ENCODE results near the gene KCTD1.
A peak's percentile ranks its signal among the peaks of the same experiment; 100 is the strongest.

The KCTD1 gene

GRCh38 chr18:26458526-26459232 is 89.7 kb downstream of the KCTD1 start:
- Histone ChIP-seq H4K91ac (ENCODE audit: low read depth, low read length, poor library complexity) (no peak overlapping the region), H2BK5ac (ENCODE audit: low read length) (no peak overlapping the region), H3K79me1 (ENCODE audit: low read depth, low read length) (no peaks in the 10 kb centered on the region), H3K4me2 (ENCODE audit: insufficient read depth, low read length, poor library complexity, severe bottlenecking) (no peak overlapping the region), H3K4me3 (ENCODE audit: low read length in 2 of 2) (no peak overlapping the region), H4K8ac (ENCODE audit: low read depth, low read length) (no peak overlapping the region), H3K18ac (ENCODE audit: low read length) (no peak overlapping the region), H3K9ac (ENCODE audit: low read depth, low read length, poor library complexity) (no peak overlapping the region), H2AFZ (ENCODE audit: low read length) (no peak overlapping the region), H2BK15ac (ENCODE audit: low read length) (no peak overlapping the region), H3K27ac (replicated peaks; ENCODE audit: low read length) (no peak overlapping the region), H3K9me3 (replicated peaks in 1 of 2; ENCODE audit: control insufficient read depth in 2 of 2, insufficient read depth in 1 of 2, low read depth in 1 of 2, low read length in 2 of 2) (no peaks in the 10 kb centered on the region), H3K23ac (ENCODE audit: low read depth, low read length, poor library complexity) (no peak overlapping the region), H3K36me3 (replicated peaks in 1 of 2; ENCODE audit: control insufficient read depth in 2 of 2, insufficient read depth in 2 of 2, low read length in 2 of 2) (peaks cover 6 to 83% of the 10 kb centered on the region in 2 donors), H3K4me1 (ENCODE audit: control insufficient read depth in 2 of 2, insufficient read depth in 1 of 2, low read depth in 1 of 2, low read length in 2 of 2) (peaks cover 0 to 3% of the 10 kb centered on the region in 2 donors), H2AK5ac (ENCODE audit: low read depth, low read length) (no peak overlapping the region), H3K14ac (ENCODE audit: low read length) (no peak overlapping the region), H2BK12ac (ENCODE audit: low read length) (no peak overlapping the region), H3K27me3 (ENCODE audit: control insufficient read depth in 3 of 3, insufficient read depth in 3 of 3, low read depth in 1 of 3, low read length in 3 of 3) (no peaks in the 10 kb centered on the region), H3K4ac (ENCODE audit: low read length) (no peak overlapping the region), H2BK120ac (ENCODE audit: low read depth, low read length) (no peak overlapping the region)
- WGBS, 2 donors (ENCODE audit: extremely low coverage in 2 of 2, insufficient read length in 2 of 2, insufficient replicate concordance in 1 of 2), result no CpG with 5 or more reads among the region's 9 CpGs
- no peak for DNase-seq (ENCODE audit: low spot score)

GRCh38 chr18:26457611-26458353 is 90.6 kb downstream of the KCTD1 start:
- H2BK12ac ChIP-seq (ENCODE audit: low read length), result no peak overlapping the region
- H3K4ac ChIP-seq (ENCODE audit: low read length), result no peak overlapping the region
- H3K27me3 ChIP-seq (ENCODE audit: control insufficient read depth in 3 of 3, insufficient read depth in 3 of 3, low read depth in 1 of 3, low read length in 3 of 3), result no peaks in the 10 kb centered on the region
- H3K4me1 ChIP-seq (ENCODE audit: control insufficient read depth in 2 of 2, insufficient read depth in 1 of 2, low read depth in 1 of 2, low read length in 2 of 2), result peaks cover 0 to 3% of the 10 kb centered on the region in 2 donors
- H3K36me3 ChIP-seq (replicated peaks in 1 of 2; ENCODE audit: control insufficient read depth in 2 of 2, insufficient read depth in 2 of 2, low read length in 2 of 2), result peaks cover 6 to 86% of the 10 kb centered on the region in 2 donors
- H3K4me2 ChIP-seq (ENCODE audit: insufficient read depth, low read length, poor library complexity, severe bottlenecking), result no peak overlapping the region
- H3K9me3 ChIP-seq (replicated peaks in 1 of 2; ENCODE audit: control insufficient read depth in 2 of 2, insufficient read depth in 1 of 2, low read depth in 1 of 2, low read length in 2 of 2), result no peaks in the 10 kb centered on the region
- no peak overlapping the region for H2BK5ac ChIP-seq (ENCODE audit: low read length)
- no peak overlapping the region for H3K14ac ChIP-seq (ENCODE audit: low read length)
- no peak overlapping the region for H3K27ac ChIP-seq (replicated peaks; ENCODE audit: low read length)
- no peak overlapping the region for H3K9ac ChIP-seq (ENCODE audit: low read depth, low read length, poor library complexity)
- no peak overlapping the region for H3K18ac ChIP-seq (ENCODE audit: low read length)
- no peak overlapping the region for H2BK120ac ChIP-seq (ENCODE audit: low read depth, low read length)
- H2AK5ac ChIP-seq (ENCODE audit: low read depth, low read length), result no peak overlapping the region
- peak; percentile 33 for DNase-seq (ENCODE audit: low spot score)
- H2AFZ ChIP-seq (ENCODE audit: low read length), result no peak overlapping the region
- no CpG with 5 or more reads among the region's 22 CpGs for WGBS, 2 donors (ENCODE audit: extremely low coverage in 2 of 2, insufficient read length in 2 of 2, insufficient replicate concordance in 1 of 2)
- H2BK15ac ChIP-seq (ENCODE audit: low read length), result no peak overlapping the region
- no peak overlapping the region for H4K91ac ChIP-seq (ENCODE audit: low read depth, low read length, poor library complexity)
- H4K8ac ChIP-seq (ENCODE audit: low read depth, low read length), result no peak overlapping the region
- no peak overlapping the region for H3K4me3 ChIP-seq (ENCODE audit: low read length in 2 of 2)
- H3K79me1 ChIP-seq (ENCODE audit: low read depth, low read length), result no peaks in the 10 kb centered on the region
- no peak overlapping the region for H3K23ac ChIP-seq (ENCODE audit: low read depth, low read length, poor library complexity)

GRCh38 chr18:26457195-26457594 is 91.2 kb downstream of the KCTD1 start:
- H3K9ac ChIP-seq (ENCODE audit: low read depth, low read length, poor library complexity), result no peak overlapping the region
- no peak overlapping the region for H3K4me2 ChIP-seq (ENCODE audit: insufficient read depth, low read length, poor library complexity, severe bottlenecking)
- H2AFZ ChIP-seq (ENCODE audit: low read length), result no peak overlapping the region
- no peak overlapping the region for H3K23ac ChIP-seq (ENCODE audit: low read depth, low read length, poor library complexity)
- H2BK12ac ChIP-seq (ENCODE audit: low read length), result no peak overlapping the region
- no peak overlapping the region for H2BK120ac ChIP-seq (ENCODE audit: low read depth, low read length)
- DNase-seq (ENCODE audit: low spot score), result no peak
- no peak overlapping the region for H3K14ac ChIP-seq (ENCODE audit: low read length)
- H3K4me1 ChIP-seq (ENCODE audit: control insufficient read depth in 2 of 2, insufficient read depth in 1 of 2, low read depth in 1 of 2, low read length in 2 of 2), result peaks cover 0 to 3% of the 10 kb centered on the region in 2 donors
- H3K4me3 ChIP-seq (ENCODE audit: low read length in 2 of 2), result no peak overlapping the region
- peak overlapping the region; percentile 20 for H3K18ac ChIP-seq (ENCODE audit: low read length)
- H3K4ac ChIP-seq (ENCODE audit: low read length), result no peak overlapping the region
- no peaks in the 10 kb centered on the region for H3K9me3 ChIP-seq (replicated peaks in 1 of 2; ENCODE audit: control insufficient read depth in 2 of 2, insufficient read depth in 1 of 2, low read depth in 1 of 2, low read length in 2 of 2)
- H4K8ac ChIP-seq (ENCODE audit: low read depth, low read length), result no peak overlapping the region
- H2AK5ac ChIP-seq (ENCODE audit: low read depth, low read length), result no peak overlapping the region
- no peak overlapping the region for H3K27ac ChIP-seq (replicated peaks; ENCODE audit: low read length)
- H2BK5ac ChIP-seq (ENCODE audit: low read length), result no peak overlapping the region
- no peak overlapping the region for H2BK15ac ChIP-seq (ENCODE audit: low read length)
- no peak overlapping the region for H4K91ac ChIP-seq (ENCODE audit: low read depth, low read length, poor library complexity)
- H3K27me3 ChIP-seq (ENCODE audit: control insufficient read depth in 3 of 3, insufficient read depth in 3 of 3, low read depth in 1 of 3, low read length in 3 of 3), result no peaks in the 10 kb centered on the region
- H3K36me3 ChIP-seq (replicated peaks in 1 of 2; ENCODE audit: control insufficient read depth in 2 of 2, insufficient read depth in 2 of 2, low read length in 2 of 2), result peaks cover 6 to 80% of the 10 kb centered on the region in 2 donors
- H3K79me1 ChIP-seq (ENCODE audit: low read depth, low read length), result no peaks in the 10 kb centered on the region
- no CpG with 5 or more reads among the region's 4 CpGs for WGBS, 2 donors (ENCODE audit: extremely low coverage in 2 of 2, insufficient read length in 2 of 2, insufficient replicate concordance in 1 of 2)

- H3K18ac ChIP-seq (ENCODE audit: low read length), result no peak overlapping the region
- WGBS, 2 donors (ENCODE audit: extremely low coverage in 2 of 2, insufficient read length in 2 of 2, insufficient replicate concordance in 1 of 2), result no CpG with 5 or more reads among the region's 3 CpGs
- DNase-seq (ENCODE audit: low spot score), result no peak
These were observed 92.3 kb downstream of the KCTD1 start for GRCh38 chr18:26456070-26456491.

More at GRCh38 chr18:26456070-26456491, 92.3 kb downstream of the KCTD1 start:
- Histone ChIP-seq H2BK15ac (ENCODE audit: low read length) (no peak overlapping the region), H3K27me3 (ENCODE audit: control insufficient read depth in 3 of 3, insufficient read depth in 3 of 3, low read depth in 1 of 3, low read length in 3 of 3) (no peaks in the 10 kb centered on the region), H3K4me1 (ENCODE audit: control insufficient read depth in 2 of 2, insufficient read depth in 1 of 2, low read depth in 1 of 2, low read length in 2 of 2) (peaks cover 0 to 3% of the 10 kb centered on the region in 2 donors), H3K36me3 (replicated peaks in 1 of 2; ENCODE audit: control insufficient read depth in 2 of 2, insufficient read depth in 2 of 2, low read length in 2 of 2) (peaks cover 6 to 71% of the 10 kb centered on the region in 2 donors), H2AK5ac (ENCODE audit: low read depth, low read length) (no peak overlapping the region), H2AFZ (ENCODE audit: low read length) (no peak overlapping the region), H3K27ac (replicated peaks; ENCODE audit: low read length) (no peak overlapping the region), H2BK12ac (ENCODE audit: low read length) (no peak overlapping the region), H4K8ac (ENCODE audit: low read depth, low read length) (no peak overlapping the region), H3K4ac (ENCODE audit: low read length) (no peak overlapping the region), H3K9ac (ENCODE audit: low read depth, low read length, poor library complexity) (no peak overlapping the region), H4K91ac (ENCODE audit: low read depth, low read length, poor library complexity) (no peak overlapping the region), H3K4me2 (ENCODE audit: insufficient read depth, low read length, poor library complexity, severe bottlenecking) (no peak overlapping the region), H3K14ac (ENCODE audit: low read length) (no peak overlapping the region), H3K9me3 (replicated peaks in 1 of 2; ENCODE audit: control insufficient read depth in 2 of 2, insufficient read depth in 1 of 2, low read depth in 1 of 2, low read length in 2 of 2) (no peaks in the 10 kb centered on the region), H3K79me1 (ENCODE audit: low read depth, low read length) (no peaks in the 10 kb centered on the region), H2BK5ac (ENCODE audit: low read length) (no peak overlapping the region), H3K4me3 (ENCODE audit: low read length in 2 of 2) (no peak overlapping the region), H3K23ac (ENCODE audit: low read depth, low read length, poor library complexity) (no peak overlapping the region), H2BK120ac (ENCODE audit: low read depth, low read length) (no peak overlapping the region)
